ENCODE results near the gene SESN2.

The SESN2 gene

GRCh38 chr1:28256197-28256827 lies 3.0 kb upstream of the SESN2 start:
- no peak for DNase-seq

GRCh38 chr1:28257736-28258135 lies 1.6 kb upstream of the SESN2 start:
- no peak for DNase-seq

- no peak for DNase-seq
Observed at GRCh38 chr1:28258628-28259251, 578 bp upstream of the SESN2 start.

GRCh38 chr1:28259934-28260802 lies 850 bp downstream of the SESN2 start:
- peak; percentile 71 for DNase-seq

- DNase-seq, result no peak
Observed at GRCh38 chr1:28260803-28261174, 1.5 kb downstream of the SESN2 start.

GRCh38 chr1:28264897-28265296 lies 5.6 kb downstream of the SESN2 start:
- no peak for DNase-seq

- DNase-seq, result no peak
Observed at GRCh38 chr1:28265577-28265976, 6.3 kb downstream of the SESN2 start.

- DNase-seq, result no peak
Observed at GRCh38 chr1:28266920-28267322, 7.6 kb downstream of the SESN2 start.

GRCh38 chr1:28267633-28268032 lies 8.3 kb downstream of the SESN2 start:
- DNase-seq, result no peak

GRCh38 chr1:28269529-28269928 lies 10.2 kb downstream of the SESN2 start:
- DNase-seq, result no peak

GRCh38 chr1:28272215-28272852 lies 13.0 kb downstream of the SESN2 start:
- DNase-seq, result no peak

- DNase-seq, result no peak
Observed at GRCh38 chr1:28273216-28273860, 14.0 kb downstream of the SESN2 start.

GRCh38 chr1:28278763-28279162 lies 19.4 kb downstream of the SESN2 start:
- DNase-seq, result no peak

- DNase-seq, result no peak
Observed at GRCh38 chr1:28279721-28280120, 20.4 kb downstream of the SESN2 start.

GRCh38 chr1:28280501-28280900 lies 21.2 kb downstream of the SESN2 start:
- no peak for DNase-seq

- no peak for DNase-seq
Observed at GRCh38 chr1:28280977-28281381, 21.7 kb downstream of the SESN2 start.

GRCh38 chr1:28281608-28282425 lies 22.5 kb downstream of the SESN2 start:
- no peak for DNase-seq

GRCh38 chr1:28282426-28283407 lies 23.4 kb downstream of the SESN2 start:
- no peak for DNase-seq

- DNase-seq, result no peak
Observed at GRCh38 chr1:28286111-28286510, 26.8 kb downstream of the SESN2 start.

GRCh38 chr1:28288487-28288886 lies 29.2 kb downstream of the SESN2 start:
- DNase-seq, result no peak

- peak; percentile 94 for DNase-seq
Observed at GRCh38 chr1:28290851-28291250, 31.5 kb downstream of the SESN2 start.
